Measurements from ENCODE around the gene NUP210L. TPM values are rescaled to one million over a fixed set of nuclear protein-coding genes. Genes with fewer than 3 reads are reported as not detected.

The NUP210L gene
- total and polyA plus RNA-seq, 2 donors (not counting 3 experiments of a cell fraction or from before 2014, with no cell fraction given) = 0.01 to 0.07 TPM

DNA sequence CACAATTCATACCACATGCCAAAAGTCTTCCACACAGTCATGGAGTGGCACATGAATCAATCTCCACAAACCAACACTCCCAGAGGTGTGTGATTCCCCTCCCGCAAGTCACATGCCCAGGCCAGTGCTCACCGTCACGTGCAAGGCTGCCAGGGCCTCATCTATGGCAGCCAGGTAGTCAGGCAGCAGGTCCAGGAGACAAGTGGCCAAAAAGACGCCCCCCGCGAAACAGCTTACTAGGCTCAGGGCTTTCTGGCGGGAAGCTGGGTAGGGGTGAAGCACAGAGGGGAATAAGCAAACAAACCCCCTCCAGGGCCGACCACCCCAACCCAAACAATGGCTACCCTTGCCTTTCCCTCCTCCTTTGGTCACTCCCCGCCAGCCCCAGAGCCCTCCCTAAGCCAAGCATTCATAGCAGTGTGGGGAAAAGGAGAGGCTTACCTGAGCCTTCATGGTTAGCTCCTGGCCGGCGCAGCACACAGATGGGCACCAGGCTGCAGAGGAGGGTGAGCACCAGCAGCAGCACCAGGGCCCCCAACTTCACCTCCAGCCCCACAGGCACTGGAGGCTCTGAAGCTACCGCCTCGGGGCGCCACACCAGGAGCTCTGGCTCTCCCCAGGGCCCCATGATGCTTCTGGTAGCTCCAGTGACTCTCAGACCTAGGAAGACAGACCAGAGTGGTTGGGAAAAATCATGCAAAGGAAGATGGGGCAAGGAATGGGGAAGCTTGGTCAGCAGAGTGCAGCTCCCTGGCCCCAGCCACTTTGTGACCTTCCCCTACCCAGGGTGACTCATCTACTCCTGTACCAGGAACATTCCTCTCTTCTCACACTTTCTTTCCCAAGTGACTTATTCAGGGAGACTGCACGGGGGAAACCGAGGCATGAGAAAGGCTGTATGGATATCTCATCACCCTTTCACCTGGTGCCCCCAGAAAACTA is 192.5 kb downstream of the NUP210L start:
- no peaks in the 10 kb centered on the region for H3K9me1 ChIP-seq (replicated peaks; ENCODE audit: control insufficient read depth, extremely low read depth, insufficient read depth, low read length)
- no peaks in the 10 kb centered on the region for H3K27me3 ChIP-seq (ENCODE audit: control insufficient read depth in 2 of 2, insufficient read depth in 2 of 2, low read length in 2 of 2)
- peak overlapping the region; percentile 72 for H3K4me2 ChIP-seq (ENCODE audit: insufficient read depth, low read length)
- no peaks in the 10 kb centered on the region for H4K20me1 ChIP-seq (replicated peaks; ENCODE audit: control insufficient read depth, extremely low read depth, insufficient read depth, low read length)
- dilution Hi-C loops (cut with MboI; ENCODE audit: extremely low pct_ligation_motif_present, low sequenced_read_pairs) (no loop called here), intact Hi-C loops (cut with micrococcal nuclease) (loop anchor here (1.0 to 5.0 kb wide), 6 partner anchors 14 to 80 kb away; partner anchors contain the start of genes DENND4B, JTB, RAB13 and RPS27)
- peak overlapping the region; percentile 64 for H3K27ac ChIP-seq (ENCODE audit: insufficient read depth, low read depth, low read length)
- no peak overlapping the region for H2AFZ ChIP-seq (ENCODE audit: low read depth, low read length)
- H3K9ac ChIP-seq (replicated peaks; ENCODE audit: extremely low read depth, insufficient read depth, low read length) = peak overlapping the region; percentile 80
- H3K79me2 ChIP-seq (ENCODE audit: control insufficient read depth, insufficient read depth, low read length) = peaks cover 17% of the 10 kb centered on the region
- POLR2A ChIA-PET = interaction anchor here (1.0 to 1.5 kb wide), 3 partner anchors 9 to 16 kb away, joined by 3 to 5 read pairs (median 4); partner anchors contain the start of genes DENND4B and JTB
- TF ChIP-seq FOS (IDR thresholded peaks at IDR 0.05; ENCODE audit: borderline replicate concordance, insufficient read depth, low read length) (peak; percentile 48), JUN (IDR thresholded peaks at IDR 0.05; ENCODE audit: borderline replicate concordance, insufficient read depth, insufficient read length, low read depth) (peak; percentile 37)
- TF ChIP-seq, protein P1, sequence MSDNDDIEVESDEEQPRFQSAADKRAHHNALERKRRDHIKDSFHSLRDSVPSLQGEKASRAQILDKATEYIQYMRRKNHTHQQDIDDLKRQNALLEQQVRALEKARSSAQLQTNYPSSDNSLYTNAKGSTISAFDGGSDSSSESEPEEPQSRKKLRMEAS (IDR thresholded peaks at IDR 0.05; ENCODE audit: insufficient read depth, insufficient read length) = no peak
- DNase-seq (ENCODE audit: low read depth, low spot score) (peak; percentile 48), FAIRE-seq (peak; percentile 86)
- CTCF ChIA-PET = interaction anchor here (1.1 to 3.0 kb wide), 7 partner anchors 15 to 182 kb away, joined by 3 to 21 read pairs (median 6); partner anchors contain the start of genes DENND4B, GATAD2B, JTB and RAB13
- H3K9me3 ChIP-seq (replicated peaks; ENCODE audit: control insufficient read depth, insufficient read depth, low read length) = no peaks in the 10 kb centered on the region
- H3K4me3 ChIP-seq (replicated peaks in 1 of 3; ENCODE audit: insufficient read depth in 1 of 3, low read depth in 1 of 3, low read length in 3 of 3) = peak overlapping the region; percentile 27 to 73 (median 55)
- BruUV-seq (replicated peaks) = no TSS peak
- H3K36me3 ChIP-seq (ENCODE audit: control insufficient read depth in 2 of 2, extremely low read depth in 1 of 2, insufficient read depth in 2 of 2, low read length in 2 of 2) = peaks cover 0 to 8% of the 10 kb centered on the region in 2 experiments
- H3K4me1 ChIP-seq (ENCODE audit: control insufficient read depth, extremely low read depth, insufficient read depth, low read length) = peaks cover 44% of the 10 kb centered on the region

DNA sequence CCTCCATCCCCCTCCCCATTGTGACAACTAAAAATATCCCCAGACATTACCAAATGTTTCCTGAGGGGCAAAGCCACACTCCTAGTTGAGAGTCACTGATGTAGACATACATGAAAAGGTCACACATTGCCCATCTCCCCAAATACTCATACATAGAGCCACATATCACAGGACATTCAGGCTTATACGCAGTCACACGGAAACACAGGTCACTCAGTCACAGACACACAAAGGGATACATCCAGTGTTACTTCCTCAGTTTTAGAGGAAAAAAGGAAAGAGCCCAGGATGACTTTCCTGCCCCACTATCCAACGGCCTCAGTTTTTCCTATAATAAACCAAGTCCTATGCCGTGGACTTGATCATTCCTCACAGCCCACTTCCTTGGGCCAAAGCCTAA is 193.5 kb downstream of the NUP210L start:
- Histone ChIP-seq H3K4me3 (replicated peaks in 1 of 3; ENCODE audit: insufficient read depth in 1 of 3, low read depth in 1 of 3, low read length in 3 of 3) (peak overlapping the region in 1 of 3 experiments; percentile 4), H2AFZ (ENCODE audit: low read depth, low read length) (no peak overlapping the region), H3K9ac (replicated peaks; ENCODE audit: extremely low read depth, insufficient read depth, low read length) (peak overlapping the region; percentile 25), H4K20me1 (replicated peaks; ENCODE audit: control insufficient read depth, extremely low read depth, insufficient read depth, low read length) (no peaks in the 10 kb centered on the region), H3K9me1 (replicated peaks; ENCODE audit: control insufficient read depth, extremely low read depth, insufficient read depth, low read length) (no peaks in the 10 kb centered on the region), H3K27me3 (ENCODE audit: control insufficient read depth in 2 of 2, insufficient read depth in 2 of 2, low read length in 2 of 2) (no peaks in the 10 kb centered on the region), H3K36me3 (ENCODE audit: control insufficient read depth in 2 of 2, extremely low read depth in 1 of 2, insufficient read depth in 2 of 2, low read length in 2 of 2) (peaks cover 0 to 8% of the 10 kb centered on the region in 2 experiments), H3K79me2 (ENCODE audit: control insufficient read depth, insufficient read depth, low read length) (peaks cover 26% of the 10 kb centered on the region), H3K4me2 (ENCODE audit: insufficient read depth, low read length) (peak overlapping the region; percentile 72), H3K27ac (ENCODE audit: insufficient read depth, low read depth, low read length) (no peak overlapping the region), H3K9me3 (replicated peaks; ENCODE audit: control insufficient read depth, insufficient read depth, low read length) (no peaks in the 10 kb centered on the region), H3K4me1 (ENCODE audit: control insufficient read depth, extremely low read depth, insufficient read depth, low read length) (peaks cover 47% of the 10 kb centered on the region)
- dilution Hi-C loops (cut with MboI; ENCODE audit: extremely low pct_ligation_motif_present, low sequenced_read_pairs) = no loop called here
- no TSS peak for BruUV-seq (replicated peaks)
- ChIA-PET POLR2A (no interaction called here), CTCF (interaction anchor here (2.6 kb wide), 1 partner anchor 16 kb away, joined by 21 read pairs; the partner anchor contains the start of gene JTB)
- TF ChIP-seq POLR2A (IDR thresholded peaks at IDR 0.05; ENCODE audit: low read depth, low read length) = no peak
- no peak for TF ChIP-seq EZH2 (IDR thresholded peaks at IDR 0.05; ENCODE audit: borderline replicate concordance, low read depth, low read length, severe bottlenecking)
- no peak for TF ChIP-seq FOS (IDR thresholded peaks at IDR 0.05; ENCODE audit: borderline replicate concordance, insufficient read depth, low read length)
- TF ChIP-seq JUN (IDR thresholded peaks at IDR 0.05; ENCODE audit: borderline replicate concordance, insufficient read depth, insufficient read length, low read depth) = no peak
- TF ChIP-seq GATA2 (IDR thresholded peaks at IDR 0.05; ENCODE audit: insufficient read depth, insufficient read length, low read depth, low read length) = no peak
- TF ChIP-seq, protein P2, sequence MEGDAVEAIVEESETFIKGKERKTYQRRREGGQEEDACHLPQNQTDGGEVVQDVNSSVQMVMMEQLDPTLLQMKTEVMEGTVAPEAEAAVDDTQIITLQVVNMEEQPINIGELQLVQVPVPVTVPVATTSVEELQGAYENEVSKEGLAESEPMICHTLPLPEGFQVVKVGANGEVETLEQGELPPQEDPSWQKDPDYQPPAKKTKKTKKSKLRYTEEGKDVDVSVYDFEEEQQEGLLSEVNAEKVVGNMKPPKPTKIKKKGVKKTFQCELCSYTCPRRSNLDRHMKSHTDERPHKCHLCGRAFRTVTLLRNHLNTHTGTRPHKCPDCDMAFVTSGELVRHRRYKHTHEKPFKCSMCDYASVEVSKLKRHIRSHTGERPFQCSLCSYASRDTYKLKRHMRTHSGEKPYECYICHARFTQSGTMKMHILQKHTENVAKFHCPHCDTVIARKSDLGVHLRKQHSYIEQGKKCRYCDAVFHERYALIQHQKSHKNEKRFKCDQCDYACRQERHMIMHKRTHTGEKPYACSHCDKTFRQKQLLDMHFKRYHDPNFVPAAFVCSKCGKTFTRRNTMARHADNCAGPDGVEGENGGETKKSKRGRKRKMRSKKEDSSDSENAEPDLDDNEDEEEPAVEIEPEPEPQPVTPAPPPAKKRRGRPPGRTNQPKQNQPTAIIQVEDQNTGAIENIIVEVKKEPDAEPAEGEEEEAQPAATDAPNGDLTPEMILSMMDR (IDR thresholded peaks at IDR 0.05; ENCODE audit: extremely low read depth in 1 of 2, insufficient read depth in 1 of 2, low read depth in 1 of 2, low read length in 2 of 2) = no peak
- TF ChIP-seq, protein P1 (IDR thresholded peaks at IDR 0.05; ENCODE audit: insufficient read depth, insufficient read length) = no peak
- TF ChIP-seq MYC (IDR thresholded peaks at IDR 0.05; ENCODE audit: low read depth, low read length) = no peak
- TF ChIP-seq POLR2AphosphoS5 (IDR thresholded peaks at IDR 0.05; ENCODE audit: insufficient read depth, low read depth, low read length) = no peak
- DNase-seq (ENCODE audit: low read depth, low spot score) (no peak), FAIRE-seq (no peak)
- intact Hi-C loops (cut with micrococcal nuclease) = loop anchor here (5.0 kb wide), 1 partner anchor 79 kb away; no protein-coding TSS in a partner anchor

Data from endothelial cell of umbilical vein (primary cell).